NCI-H460 (cell line): ENCODE data around the gene GAS7. TPM values are rescaled to one million over a fixed set of nuclear protein-coding genes. Genes with fewer than 3 reads are reported as not detected.
"Not testable (repeated sequence)": the region's sequence is repeated elsewhere in the genome, so short reads cannot be mapped to it uniquely, and the experiment has no call there.

Experiments
- DNase-seq: peaks from one replicate; pipeline ENCODE4 v3.0.0-alpha.2; 2016; ENCODE audit warnings: low read depth; ENCODE audit errors: extremely low read depth
- total RNA-seq: library from RNA; depleted of rRNA; stranded (reverse); fragments of >200 nt; shearing (Covaris generic); gene quantifications from 2 replicates; pipeline ENCODE4 v1.2.3, GENCODE V29; 2014

The GAS7 gene
- total RNA-seq, 1 experiment from 2014 or later, result 2.5 TPM

DNA sequence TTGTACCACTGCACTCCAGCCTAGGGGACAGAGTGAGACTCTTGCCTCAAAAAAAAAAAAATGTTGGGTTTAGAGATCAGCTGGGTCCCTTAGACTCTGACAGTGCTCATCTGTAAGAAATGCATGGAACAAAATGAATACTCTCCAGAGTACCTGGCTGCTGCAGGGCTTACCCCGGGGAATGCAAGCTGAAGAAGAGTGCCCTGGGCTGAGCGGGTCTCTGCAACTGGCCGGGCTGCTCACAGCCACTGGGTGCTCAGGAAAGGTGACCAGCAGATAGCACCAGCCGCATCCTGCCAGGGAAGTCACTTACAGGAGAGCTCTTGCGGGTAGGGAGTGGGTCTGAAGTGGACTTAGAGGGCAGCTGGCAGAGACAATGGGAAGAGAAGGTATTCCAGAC is 82.1 kb downstream of the GAS7 start:
- no peak for DNase-seq

DNA sequence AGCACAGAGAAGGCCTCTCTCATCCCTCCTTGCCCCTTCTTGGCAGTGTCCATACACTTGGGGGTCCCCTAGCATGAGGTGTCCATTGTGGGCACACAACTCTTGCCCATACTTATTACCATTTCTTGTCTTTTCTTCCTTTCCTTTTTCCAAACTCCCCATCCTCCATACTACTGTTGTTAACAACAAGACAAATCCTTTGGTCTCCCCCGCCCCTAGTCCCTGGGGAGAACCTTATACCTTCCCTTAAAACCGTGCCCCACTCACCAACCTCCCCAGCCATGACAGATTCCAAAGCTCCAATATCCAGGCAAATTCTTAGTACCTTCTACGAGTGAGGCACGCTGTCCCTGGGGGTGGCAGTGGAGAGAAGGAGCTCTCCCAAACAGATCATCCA is 82.9 kb downstream of the GAS7 start:
- no peak for DNase-seq

DNA sequence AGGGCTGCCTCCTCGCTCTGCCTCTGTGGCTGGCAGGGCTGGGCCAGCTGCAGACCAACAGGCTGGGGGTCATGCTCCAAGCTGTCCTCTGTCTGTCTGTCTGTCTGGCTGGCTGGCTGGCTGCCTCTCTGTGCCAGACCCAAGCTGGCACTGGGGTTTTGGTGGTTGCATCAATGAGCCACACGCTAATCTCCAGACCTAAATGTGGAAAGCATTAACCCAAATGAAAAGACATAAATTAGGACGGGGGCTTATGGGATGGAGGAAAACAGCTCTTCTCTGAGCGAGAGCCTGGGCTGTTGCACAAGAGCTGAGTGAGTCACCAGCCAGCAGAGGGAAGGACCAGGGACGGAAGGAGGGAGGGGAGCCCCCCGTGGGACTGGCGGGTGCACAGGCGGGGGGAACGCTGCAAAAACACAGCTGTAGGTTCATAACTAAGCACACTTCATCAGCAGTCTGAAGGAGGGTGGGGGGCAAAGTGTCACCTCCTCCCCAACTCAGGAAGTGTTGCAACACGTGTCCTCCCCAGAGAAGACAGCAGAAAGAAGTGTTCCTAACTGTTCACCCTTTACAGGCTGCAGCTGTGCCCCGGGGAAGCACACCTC is 83.4 kb downstream of the GAS7 start:
- DNase-seq, result peak; percentile 47

DNA sequence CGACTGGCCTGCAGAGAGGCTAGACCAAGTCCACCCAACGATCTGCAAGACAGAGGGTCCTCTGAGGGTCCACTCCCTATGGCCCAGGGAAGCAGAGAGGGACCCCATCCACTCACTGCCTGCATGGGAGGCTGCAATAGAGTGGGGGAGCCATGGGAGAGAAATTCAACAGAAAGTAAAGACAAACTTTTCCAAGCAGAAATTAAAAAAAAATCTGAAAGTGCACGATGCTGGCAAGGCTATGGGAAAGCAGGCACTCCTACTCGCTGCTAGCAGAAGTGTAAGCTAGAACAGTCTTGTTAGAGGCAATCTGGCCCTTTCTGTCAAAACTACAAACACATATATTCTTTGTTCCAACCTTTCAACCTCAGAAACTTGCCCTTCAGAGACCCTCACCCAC is 85.4 kb downstream of the GAS7 start:
- DNase-seq, result no peak

DNA sequence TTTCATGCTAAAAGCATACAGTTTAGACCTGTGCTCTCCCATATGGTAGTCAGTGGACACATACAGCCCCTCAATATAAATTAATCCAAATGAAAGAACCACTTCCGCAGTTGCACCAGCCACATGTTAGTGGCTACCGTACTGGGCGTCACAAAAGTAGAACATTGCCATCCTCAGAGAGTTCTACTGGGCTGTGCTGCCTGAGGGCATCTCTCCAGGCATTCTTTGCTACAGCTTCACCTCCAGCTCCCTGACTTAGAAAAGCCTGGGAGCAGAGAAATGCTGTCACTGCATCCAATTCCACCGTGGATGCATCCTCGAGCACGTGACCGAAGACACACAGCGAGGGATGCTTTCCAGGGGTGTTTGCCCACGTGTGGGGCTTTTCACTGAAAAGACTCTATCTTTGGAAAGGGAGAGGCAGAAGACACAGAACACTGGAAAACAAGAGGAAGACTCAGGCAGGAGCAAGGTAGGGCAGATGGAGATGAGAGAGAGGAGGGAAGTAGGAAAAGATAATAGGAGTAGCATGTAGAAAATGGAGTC is 86.4 kb downstream of the GAS7 start:
- no peak for DNase-seq

DNA sequence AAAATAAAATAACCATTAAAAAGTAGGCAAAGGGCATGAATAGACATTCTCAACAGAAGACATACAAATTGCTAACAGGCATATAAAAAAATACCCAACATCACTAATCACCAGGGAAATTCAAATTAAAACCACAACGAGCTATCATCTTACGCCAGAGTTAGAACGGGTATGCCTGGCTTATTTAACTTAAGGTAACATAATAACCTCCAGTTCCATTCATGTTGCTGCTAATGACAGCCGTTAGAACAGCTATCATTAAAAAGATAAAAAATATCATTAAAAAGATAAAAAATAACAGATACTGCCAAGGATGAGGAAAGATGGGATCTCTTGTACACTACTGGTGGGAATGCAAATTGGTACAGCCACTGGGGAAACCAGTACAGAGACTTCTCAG is 89.3 kb downstream of the GAS7 start:
- DNase-seq, result no peak

DNA sequence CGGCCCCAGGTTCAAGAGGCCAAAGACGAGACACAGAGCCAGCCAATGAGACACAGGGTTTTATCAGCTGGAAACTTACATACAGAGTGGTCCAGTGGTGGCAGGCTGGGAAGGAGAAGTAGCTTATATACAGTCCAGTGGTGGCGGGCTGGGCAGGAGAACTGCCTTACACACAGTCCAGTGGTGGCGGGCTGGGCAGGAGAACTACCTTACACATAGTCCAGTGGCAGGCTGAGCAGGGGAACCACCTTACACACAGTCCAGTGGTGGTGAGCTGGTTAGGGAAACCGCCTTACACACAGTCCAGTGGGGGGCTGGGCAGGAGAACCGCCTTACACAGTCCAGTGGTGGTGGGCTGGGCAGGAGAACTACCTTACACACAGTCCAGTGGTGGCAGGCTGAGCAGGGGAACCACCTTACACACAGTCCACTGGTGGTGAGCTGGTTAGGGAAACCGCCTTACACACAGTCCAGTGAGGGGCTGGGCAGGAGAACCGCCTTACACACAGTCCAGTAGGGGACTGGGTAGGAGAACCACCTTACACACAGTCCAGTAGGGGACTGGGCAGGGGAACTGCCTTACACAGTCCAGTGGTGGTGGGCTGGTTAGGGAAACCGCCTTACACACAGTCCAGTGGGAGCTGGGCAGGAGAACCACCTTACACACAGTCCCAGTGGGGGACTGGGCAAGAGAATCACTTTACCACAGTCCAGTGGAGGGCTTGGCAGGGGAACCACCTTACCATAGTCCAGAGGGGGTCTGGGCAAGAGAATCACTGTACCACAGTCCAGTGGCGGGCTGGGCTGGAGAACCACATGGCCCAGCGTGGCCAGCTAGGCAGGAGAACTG is 90.9 kb downstream of the GAS7 start:
- DNase-seq, result no peak

DNA sequence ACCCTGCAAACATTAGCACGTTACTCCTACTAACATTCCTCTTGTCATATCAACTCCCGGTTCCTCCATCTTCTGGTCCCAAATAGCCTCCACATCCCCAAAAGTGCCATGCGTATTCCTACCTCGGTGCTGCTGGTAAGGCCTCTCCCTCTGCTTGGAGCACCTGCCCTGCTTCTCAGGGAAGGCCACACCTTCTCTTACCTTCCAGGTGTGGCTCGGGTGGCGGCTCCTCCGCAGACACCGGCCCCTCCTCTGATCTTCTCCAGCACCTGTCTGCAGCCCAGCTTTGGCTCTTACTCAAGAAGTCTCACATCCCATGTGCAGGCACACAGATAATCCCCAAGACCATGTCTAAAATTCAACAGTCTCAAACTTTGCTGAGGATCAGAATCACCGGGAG is 92.3 kb downstream of the GAS7 start:
- DNase-seq, result no peak

DNA sequence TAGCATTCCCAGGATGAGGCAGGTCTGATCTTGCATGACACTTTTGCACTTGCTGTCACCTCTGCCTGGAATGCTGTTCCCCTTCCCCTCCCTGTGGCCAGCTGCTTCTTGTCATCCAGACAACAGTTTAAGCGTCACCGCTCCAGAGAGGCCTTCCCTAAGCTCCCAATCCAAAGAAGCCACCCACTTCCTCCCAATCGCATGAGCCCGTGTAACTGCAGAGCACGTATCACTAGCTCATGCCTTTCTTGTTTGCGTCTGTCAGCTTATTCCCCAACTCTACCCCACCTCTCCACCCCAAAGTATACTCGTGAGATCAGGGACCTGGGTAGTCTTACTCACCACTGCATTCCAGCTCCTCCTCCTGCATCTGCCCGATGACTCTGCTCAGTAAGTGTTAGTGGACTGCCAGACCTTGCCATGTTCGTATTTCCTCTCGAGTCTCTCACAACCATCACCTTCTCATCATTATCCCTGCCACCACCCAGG is 92.8 kb downstream of the GAS7 start:
- DNase-seq, result no peak

DNA sequence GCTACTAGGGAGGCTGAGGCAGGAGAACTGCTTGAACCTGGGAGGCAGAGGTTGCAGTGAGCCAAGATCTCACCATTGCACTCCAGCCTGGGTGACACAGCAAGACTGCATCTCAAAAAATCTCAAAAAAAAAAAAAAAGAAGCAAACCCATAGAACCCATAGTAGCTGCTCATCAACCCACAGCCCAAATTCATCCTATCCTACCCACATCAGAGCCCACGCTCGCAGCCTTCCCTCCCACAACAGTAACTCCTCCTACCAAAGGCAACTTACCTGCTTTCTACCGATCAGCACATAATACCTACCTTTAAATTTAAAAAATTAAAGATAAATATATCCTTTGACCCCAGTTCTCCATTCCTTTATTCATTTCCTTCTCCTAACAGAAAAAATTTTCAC is 94.7 kb downstream of the GAS7 start:
- DNase-seq, result no peak

DNA sequence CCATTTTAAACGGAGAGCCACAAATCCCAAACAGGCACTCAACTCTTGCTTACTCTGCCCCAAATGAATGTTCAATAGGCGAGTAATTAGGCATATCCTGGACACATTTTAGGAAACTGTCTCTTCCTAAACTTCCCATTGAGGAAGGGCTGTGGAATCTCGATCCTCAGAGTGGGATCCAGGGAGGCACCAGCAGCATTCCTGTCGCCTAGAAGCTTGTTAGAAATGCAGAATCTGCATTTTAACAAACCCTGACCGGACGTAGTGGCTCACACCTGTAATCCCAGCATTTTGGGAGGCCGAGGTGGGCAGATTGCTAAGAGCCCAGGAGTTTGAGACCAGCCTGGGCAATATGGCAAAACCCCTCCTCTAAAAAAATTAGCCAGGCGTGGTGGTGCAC is 95.6 kb downstream of the GAS7 start:
- DNase-seq, result no peak

DNA sequence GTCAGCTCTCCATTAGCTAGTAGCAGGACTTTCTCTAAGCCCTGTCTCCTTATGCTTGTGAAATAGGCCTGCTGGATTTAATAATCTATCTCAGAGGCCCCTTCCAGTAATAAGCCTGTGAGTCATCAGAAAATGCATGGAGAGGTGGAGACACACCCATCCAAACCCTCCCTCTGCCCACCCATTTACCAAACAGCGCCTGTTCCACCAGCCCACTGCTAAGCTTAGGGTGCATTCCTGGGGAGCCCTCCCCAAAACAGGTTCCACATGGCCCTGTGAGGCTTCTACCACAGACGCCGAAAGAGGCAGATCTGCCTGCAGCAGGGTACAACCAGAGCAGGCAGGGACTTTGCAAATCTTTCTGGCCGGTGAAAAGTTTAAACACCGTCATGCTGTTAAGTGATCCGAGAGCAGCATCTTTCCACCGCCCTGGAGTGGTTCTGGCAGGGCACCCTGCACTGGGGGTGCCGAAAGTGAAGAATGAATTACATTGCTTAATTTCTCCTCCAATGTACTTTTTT is 99.3 kb downstream of the GAS7 start:
- no peak for DNase-seq

DNA sequence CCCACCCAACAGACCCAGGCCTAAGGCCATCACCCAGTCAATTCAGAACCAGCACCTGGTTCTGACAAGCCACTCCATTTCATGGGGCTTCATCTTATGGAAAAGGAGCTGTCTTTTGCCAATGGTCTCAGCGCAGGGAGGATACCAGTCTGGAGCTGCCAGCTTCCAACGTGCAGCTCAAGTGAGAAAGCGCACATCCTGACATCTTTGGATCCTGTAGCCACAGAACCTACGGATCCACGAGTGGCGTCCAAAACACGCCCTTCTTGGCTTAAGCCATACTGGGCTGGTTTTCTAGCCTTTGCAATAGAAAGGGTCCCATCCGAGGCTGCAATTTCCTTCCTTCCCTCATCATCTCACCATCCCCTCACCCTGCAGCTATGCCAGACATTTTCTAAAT is 101.8 kb downstream of the GAS7 start:
- no peak for DNase-seq

DNA sequence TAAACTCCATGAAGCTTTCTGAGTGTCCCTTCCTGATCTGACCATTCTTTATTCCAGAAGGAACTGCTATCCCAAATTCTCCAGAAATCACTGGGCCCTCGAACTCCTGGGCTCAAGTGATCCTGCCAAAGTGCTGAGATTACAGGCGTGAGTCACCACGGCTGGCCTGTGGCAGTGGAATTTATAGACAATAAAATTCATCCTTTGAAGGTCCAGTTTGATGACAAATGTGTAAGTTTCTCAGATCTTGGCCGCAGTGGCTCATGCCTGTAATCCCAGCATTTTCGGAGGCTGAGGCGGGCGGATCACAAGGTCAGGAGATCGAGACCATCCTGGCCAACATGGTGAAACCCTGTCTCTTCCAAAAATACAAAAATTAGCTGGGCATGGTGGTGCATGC is 103.1 kb downstream of the GAS7 start:
- DNase-seq, result not testable (repeated sequence)

DNA sequence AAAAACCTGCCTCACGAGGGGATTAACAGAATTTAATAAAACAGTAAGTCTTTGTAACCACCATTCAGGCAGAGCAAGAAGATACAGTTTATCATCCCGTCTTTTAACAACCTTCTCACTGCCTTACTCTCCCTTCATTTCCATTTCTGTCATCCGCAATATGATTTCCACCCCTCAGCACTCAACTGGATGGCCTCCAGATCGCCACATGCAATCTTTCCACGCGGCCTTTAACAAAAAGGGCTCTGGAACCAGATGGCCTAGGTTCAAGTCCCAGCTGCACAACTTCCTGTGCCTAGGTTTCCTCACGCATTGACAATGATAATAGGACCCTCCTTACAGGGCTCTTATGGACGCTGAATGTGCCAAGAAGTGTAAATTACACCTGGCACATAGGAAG is 103.6 kb downstream of the GAS7 start:
- DNase-seq, result no peak

DNA sequence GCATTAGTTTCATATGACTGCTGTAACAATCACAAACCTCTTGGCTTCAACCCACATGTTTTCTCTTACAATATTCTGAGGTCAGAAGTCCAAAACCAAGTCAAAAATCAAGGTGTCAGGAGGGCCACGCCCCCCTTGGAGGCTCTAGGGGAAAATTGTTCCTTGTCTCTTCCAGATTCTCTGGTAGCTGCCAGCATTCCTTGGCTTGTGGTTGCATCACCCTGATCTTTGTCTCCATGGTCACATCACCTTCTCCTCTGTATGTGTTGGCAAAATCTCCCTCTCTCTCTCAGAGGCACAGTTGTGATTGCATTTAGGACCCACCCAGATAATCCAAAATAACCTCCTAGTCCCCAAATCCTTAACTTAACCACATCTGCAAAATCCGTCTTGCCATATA is 105.8 kb downstream of the GAS7 start:
- no peak for DNase-seq

DNA sequence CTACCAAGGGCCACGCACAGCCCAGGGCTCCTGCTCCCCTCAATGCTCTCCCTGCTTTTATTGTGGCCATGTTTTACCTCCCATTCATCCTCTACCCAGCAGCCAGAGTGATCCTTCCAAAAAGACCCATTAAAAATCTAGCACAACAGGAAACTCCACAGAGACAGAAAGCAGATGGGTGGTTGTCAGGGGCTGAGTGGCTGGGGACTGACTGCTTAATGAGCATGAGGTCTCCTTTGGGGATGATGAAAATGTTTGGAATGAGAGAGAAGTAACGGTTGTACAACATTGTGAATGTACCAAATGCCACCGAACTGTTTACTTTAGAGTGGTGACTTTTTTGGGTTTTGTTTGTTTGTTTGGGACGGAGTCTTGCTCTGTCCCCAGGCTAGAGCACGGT is 107.4 kb downstream of the GAS7 start:
- DNase-seq, result no peak

DNA sequence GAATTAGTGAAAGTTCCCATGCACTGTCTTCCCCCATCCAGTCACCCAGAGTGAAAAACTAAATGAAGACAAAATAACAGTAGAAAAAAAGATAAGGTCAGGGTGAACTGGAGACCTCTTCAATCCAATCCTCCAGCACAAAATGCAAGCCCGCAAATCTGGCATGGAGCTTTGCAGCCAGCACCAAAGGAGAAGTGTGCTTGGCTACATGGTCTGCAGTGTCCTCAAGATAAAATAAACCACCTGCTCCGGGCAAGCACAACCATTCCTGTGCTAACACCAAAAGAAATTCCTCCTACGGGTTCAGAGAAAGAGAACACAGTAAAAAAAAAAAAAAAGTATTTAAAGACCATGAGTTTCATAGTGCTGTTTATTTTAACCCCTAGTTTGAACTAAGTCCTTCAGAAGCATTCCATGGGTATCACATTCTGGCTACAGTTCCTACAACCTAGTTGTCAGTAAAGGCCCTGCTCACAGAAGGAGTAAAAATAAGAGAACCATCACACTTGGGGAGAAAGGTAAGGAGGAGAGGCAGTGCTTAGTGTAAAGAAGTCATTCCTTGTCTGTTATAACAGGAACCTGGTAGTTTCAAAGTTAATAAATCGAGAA is 109.1 kb downstream of the GAS7 start:
- no peak for DNase-seq

DNA sequence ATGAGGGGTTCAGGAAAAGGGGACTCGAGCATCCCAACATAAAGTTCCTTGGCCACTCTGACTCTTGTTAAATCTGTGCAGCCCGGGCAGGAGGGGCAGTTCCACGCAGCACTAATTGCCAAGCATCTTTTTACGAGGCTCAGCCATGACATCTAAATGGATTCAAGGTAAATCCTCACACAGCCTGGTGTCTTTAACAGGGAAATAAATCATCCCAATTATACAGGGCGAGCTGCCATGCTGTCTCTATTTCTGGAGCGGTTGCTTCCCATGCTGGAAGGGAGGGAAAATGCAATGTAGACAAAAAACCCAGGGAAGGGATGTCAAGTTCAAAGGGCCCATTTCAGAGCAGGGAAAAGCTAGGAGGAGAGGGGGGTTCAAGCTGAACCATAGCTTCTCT is 110.0 kb downstream of the GAS7 start:
- DNase-seq, result no peak

DNA sequence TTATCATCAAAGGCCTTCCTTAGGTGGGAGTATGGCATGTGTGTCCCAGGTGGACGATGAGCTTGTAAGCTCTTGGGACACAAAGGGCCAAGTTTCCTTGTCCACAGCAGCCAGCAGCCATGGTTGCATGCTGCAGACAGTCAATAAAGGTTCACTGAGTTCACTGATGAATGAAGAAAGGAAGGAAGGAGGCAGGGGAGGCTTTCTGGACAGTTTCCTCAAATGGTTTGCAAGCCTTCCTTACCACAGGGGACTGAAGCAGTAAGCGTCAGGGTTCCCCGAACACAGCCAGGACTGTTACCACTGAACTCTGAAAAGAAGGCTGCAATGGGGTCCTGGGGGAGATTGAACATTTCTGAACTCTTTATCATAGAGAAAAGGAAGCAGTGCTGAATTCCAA is 111.1 kb downstream of the GAS7 start:
- DNase-seq, result no peak

DNA sequence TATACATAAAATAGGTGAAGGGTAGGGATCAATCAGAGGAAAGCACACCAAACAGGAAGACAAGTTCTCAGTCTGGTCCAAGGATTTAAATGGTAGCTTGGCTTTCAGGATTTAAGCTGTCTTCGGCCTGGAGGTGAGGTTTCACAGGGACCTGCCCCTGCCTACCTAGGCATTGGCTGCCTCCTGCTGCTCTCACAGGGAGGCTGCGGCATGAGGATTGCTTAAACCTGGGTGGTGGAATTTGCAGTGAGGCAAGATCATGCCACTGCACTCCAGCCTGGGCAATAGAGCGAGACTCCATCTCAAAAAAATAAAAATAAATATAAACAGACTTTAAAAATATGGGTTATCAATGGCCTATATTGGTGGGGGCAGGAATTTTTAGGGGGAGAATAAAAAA is 114.5 kb downstream of the GAS7 start:
- DNase-seq, result no peak
